Renal pelvis (tissue), 4 donors: Measurements from ENCODE around the gene TBC1D22A. TPM values are rescaled to one million over a fixed set of nuclear protein-coding genes. Genes with fewer than 3 reads are reported as not detected.
"Not testable (repeated sequence)": the region's sequence is repeated elsewhere in the genome, so short reads cannot be mapped to it uniquely, and the experiment has no call there.

Experiments used
- DNase-seq: peaks from one replicate; pipeline ENCODE4 v3.0.0-alpha.2; 2013
- polyA plus RNA-seq, 3 donors: library from polyadenylated mRNA; unstranded; fragments of 120-200 nt; gene quantifications; one replicate each; pipeline ENCODE4 v1.2.1, GENCODE V29; 2013; ENCODE audit not compliant: insufficient read length in 3 of 3

TBC1D22A gene
- polyA plus RNA-seq, 3 donors: 16.9 to 19.2 (median 19.1) TPM

- no peak for DNase-seq
Observed at GRCh38 chr22:46806794-46807193, 44.3 kb downstream of the TBC1D22A start.

- no peak for DNase-seq
Observed at GRCh38 chr22:46807458-46807857, 45.0 kb downstream of the TBC1D22A start.

- no peak for DNase-seq
Observed at GRCh38 chr22:46809153-46809885, 46.9 kb downstream of the TBC1D22A start.

GRCh38 chr22:46810856-46811786 lies 48.7 kb downstream of the TBC1D22A start:
- no peak for DNase-seq

- DNase-seq: no peak
Observed at GRCh38 chr22:46812034-46812605, 49.7 kb downstream of the TBC1D22A start.

- no peak for DNase-seq
Observed at GRCh38 chr22:46812788-46813187, 50.3 kb downstream of the TBC1D22A start.

- no peak for DNase-seq
Observed at GRCh38 chr22:46813816-46814597, 51.6 kb downstream of the TBC1D22A start.

- no peak for DNase-seq
Observed at GRCh38 chr22:46815132-46815531, 52.7 kb downstream of the TBC1D22A start.

GRCh38 chr22:46815559-46815895 lies 53.1 kb downstream of the TBC1D22A start:
- no peak for DNase-seq

- DNase-seq: no peak
Observed at GRCh38 chr22:46815896-46816731, 53.7 kb downstream of the TBC1D22A start.

- not testable (repeated sequence) for DNase-seq
Observed at GRCh38 chr22:46817390-46817789, 54.9 kb downstream of the TBC1D22A start.

- DNase-seq: no peak
Observed at GRCh38 chr22:46823248-46823647, 60.8 kb downstream of the TBC1D22A start.

- DNase-seq: no peak
Observed at GRCh38 chr22:46823654-46824053, 61.2 kb downstream of the TBC1D22A start.

- no peak for DNase-seq
Observed at GRCh38 chr22:46824344-46824909, 62.0 kb downstream of the TBC1D22A start.

- DNase-seq: no peak
Observed at GRCh38 chr22:46824980-46825544, 62.6 kb downstream of the TBC1D22A start.

- DNase-seq: no peak
Observed at GRCh38 chr22:46826438-46827135, 64.1 kb downstream of the TBC1D22A start.

- no peak for DNase-seq
Observed at GRCh38 chr22:46827136-46827780, 64.8 kb downstream of the TBC1D22A start.

GRCh38 chr22:46827781-46828180 lies 65.3 kb downstream of the TBC1D22A start:
- no peak for DNase-seq

GRCh38 chr22:46828323-46828900 lies 66.0 kb downstream of the TBC1D22A start:
- no peak for DNase-seq
